ENCODE data around the gene ADSS1.
"Not testable (repeated sequence)": the region's sequence is repeated elsewhere in the genome, so short reads cannot be mapped to it uniquely, and the experiment has no call there.

The ADSS1 gene

GRCh38 chr14:104714066-104714465, 10.0 kb upstream of the ADSS1 start:
- DNase-seq: no peak

- no peak for DNase-seq
These were observed 9.3 kb upstream of the ADSS1 start for GRCh38 chr14:104714681-104715080.

GRCh38 chr14:104715416-104715815, 8.6 kb upstream of the ADSS1 start:
- no peak for DNase-seq

DNA sequence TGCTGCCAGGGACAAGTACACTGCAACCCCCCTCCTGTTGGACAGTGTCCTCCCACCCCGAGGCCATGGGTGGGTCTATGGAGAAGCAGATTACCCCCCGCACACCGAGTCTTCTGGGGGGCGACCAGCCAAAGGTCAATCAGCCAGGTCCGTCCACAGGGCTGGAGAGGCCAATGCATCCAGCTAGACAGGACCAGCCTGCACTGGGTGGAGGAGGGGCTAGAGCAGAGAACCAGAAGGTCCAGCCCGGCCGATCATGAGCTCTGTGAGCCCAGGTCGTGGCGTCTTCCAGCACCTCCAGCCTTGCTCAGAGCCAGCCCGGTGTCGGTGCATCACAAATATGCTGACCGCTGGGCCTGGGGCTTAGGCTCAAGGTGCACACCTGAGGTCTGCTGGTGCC, 8.2 kb upstream of the ADSS1 start:
- DNase-seq: no peak

DNA sequence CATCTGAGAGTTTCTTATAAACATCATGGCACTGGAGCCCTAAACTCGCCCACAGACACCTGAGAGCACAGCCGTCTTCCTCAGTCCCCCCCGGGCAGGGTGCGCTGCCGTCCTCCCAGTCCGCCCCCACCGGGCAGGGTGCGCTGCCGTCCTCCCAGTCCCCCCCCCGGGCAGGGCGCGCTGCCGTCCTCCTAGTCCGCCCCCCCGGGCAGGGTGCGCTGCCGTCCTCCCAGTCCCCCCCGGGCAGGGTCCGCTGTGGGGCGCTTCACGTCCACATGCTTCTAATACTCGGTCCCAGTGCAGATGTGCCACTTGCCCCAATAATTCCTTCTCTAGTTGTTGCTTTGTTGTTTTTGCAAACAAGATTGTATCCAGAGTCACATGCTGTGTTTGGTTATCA, 6.9 kb upstream of the ADSS1 start:
- no peak for DNase-seq

- DNase-seq: no peak
These were observed 6.4 kb upstream of the ADSS1 start for GRCh38 chr14:104717646-104718045.

DNA sequence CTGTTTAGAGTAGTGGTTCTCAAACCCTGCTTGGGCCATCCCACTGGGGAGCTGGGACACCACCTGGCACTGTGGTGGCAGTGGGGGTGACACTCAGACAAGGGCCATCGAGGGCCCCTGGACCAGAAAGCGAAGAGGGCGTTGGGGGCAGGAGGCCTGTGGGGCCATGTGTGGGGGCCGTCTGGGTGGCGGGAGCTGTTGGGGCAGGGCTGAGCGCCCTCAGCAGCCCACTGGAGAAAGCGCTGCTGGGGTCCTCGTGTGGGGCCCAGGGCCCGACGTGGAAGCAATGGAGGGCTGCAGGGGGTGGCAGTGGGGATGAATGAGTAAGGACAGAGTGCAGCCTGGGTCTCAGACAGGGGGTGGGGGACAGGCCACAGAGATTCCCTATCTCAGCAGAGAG, 5.9 kb upstream of the ADSS1 start:
- no peak for DNase-seq

DNA sequence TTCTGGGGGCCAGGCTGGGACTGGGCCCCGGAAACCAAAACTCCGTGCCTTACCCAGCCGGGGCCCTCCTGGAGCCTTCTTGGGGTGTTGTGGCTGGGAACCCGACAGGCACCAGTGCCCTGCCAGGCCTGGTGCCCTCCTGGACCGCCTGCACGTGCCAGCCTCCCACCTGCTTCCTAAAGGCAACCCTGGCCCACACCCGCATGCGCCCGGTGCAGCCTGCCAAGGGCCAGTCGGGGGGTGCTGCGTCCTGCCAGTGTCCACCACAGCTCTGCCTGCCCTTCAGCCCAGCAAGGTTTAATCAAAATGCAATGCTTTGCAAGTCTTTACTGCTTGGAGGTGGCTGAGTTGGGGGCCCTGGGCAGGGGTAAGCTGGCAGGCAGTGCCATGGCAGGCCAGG, 5.2 kb upstream of the ADSS1 start:
- no peak for DNase-seq

DNA sequence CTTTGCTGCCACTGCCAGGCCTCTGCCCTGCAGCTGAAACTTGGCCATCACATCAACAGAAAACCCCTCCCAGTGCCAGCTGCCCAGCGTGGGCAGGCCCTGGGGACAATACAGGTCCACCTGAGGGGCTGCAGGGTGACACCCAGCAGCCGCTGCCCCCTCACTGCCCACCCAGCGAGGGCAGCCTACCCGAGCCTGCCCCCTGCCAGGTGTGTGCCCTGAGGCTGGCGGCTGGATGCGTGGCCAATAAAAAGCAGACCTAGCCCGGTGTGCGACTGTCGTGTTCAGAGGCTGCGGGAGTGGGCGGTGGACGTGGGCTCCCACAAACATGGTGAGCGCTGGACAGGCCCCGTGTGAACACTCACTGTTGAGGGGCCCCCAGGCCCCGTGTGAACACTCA, 4.7 kb upstream of the ADSS1 start:
- DNase-seq: no peak

- peak in 1 of 58 donors; percentile 24 for DNase-seq
These were observed 2.3 kb upstream of the ADSS1 start for GRCh38 chr14:104721505-104722431.

DNA sequence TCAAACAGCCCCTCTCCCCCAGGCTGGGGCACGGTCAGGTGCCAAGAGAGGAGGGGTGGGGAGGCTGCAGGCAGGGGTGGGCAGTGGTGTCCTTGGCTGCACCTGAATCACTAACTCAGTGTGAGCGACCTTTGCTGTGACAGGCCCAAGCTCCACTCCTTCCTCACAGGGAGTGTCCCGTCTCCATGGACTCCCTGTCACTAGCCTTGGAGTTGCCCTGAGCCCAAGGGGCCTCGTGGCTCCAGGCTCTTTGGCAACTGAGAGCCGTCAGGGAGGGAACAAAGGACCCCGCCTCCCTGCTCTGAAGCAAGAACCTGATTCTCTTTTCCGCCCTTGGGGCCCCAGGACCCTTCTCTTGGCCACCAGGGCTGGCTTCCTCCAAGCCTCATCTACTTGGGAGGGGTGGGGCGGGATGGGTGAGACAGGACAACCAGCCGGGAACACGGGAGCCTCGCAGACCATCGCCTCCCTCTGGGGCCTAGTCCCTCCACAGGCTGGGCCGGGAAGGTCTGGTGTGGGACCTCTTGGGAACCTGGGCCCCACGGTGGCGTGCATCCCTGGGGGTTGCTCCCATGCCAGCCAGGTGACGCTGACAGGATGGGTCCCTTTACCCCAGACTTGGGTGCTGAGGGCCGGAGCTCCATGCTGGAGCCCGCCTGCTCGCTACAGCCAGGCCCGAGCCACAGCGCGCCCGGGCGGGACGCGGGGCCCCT, 935 bp upstream of the ADSS1 start:
- peak in 1 of 58 donors; percentile 30 for DNase-seq

DNA sequence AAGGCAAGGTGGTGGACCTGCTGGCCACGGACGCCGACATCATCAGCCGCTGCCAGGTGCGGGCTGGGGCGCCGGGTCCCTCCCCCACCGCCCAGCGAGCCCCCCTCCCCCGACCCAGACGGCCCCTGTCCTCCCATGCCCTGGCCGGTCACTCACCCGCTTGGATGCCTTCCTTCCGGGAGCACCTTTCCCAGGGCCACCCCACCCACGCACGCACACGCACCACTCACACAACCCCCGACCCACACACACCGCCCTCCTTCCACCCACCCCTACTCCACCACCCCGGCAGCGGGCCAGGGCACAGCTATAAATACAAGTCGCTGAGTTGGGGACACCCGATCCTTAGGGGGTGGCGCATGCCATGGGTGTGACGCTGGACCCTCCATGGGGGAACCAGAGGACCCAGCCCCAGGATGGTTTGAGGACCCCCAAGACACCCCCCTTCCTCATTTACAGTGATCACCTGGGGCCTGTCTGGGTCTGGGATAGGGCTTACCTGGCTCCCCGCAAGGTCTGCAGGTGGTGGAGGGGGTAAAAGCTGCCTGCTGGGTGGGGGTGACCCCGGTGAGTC, 465 bp downstream of the ADSS1 start:
- peak in 9 of 58 donors; percentile 41 to 86 (median 57) for DNase-seq

GRCh38 chr14:104724981-104725771, 1.1 kb downstream of the ADSS1 start:
- DNase-seq: peak in 25 of 58 donors; percentile 6 to 86 (median 43)

DNA sequence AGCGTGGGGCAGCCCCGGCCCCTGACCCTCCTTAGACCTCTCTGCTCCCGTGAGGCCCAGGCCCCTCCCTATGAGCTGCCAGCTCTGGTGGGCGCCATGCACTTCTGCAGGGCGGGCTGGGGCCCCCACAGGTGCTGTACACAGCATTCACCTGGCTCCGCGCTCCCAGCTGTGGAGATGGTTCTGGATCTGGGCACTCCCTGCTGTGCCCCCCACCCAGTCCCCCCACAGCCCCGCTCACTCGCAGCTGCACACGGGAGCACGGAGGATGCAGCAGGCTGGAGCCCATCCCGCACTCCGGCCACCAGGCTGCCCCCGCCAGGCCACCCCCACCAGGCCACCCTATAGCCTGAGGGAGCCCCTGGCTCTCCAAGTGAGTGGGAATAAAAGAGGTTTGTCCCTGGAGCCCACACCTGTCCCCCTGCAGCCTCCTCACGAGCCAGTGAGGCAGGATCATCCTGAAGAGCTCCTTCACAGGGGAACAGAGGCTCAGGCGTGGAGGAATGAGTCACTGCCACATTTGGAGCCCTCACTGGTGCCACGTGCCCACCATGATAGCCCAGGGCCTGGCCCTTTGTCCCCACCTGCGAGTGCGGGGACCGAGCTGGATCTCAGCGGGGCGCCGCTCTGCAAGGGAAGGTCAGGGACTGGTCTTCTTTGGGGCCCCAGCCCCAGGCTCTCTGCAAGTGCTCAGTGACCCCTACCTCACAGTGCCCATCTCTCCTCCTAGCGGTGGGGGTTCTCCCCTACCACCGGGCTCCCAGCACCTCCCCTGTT, 1.9 kb downstream of the ADSS1 start:
- DNase-seq: no peak

- DNase-seq: peak in 3 of 58 donors; percentile 8 to 33 (median 20)
These were observed 2.8 kb downstream of the ADSS1 start for GRCh38 chr14:104726600-104727451.

- DNase-seq: no peak
These were observed 4.6 kb downstream of the ADSS1 start for GRCh38 chr14:104728631-104729030.

GRCh38 chr14:104729176-104729834, 5.3 kb downstream of the ADSS1 start:
- DNase-seq: not testable (repeated sequence)

- no peak for DNase-seq
These were observed 5.8 kb downstream of the ADSS1 start for GRCh38 chr14:104729835-104730181.

GRCh38 chr14:104730487-104730886, 6.5 kb downstream of the ADSS1 start:
- no peak for DNase-seq

All from anterior cingulate cortex (tissue), 58 donors.